COLO668 (cell line): Measurements from ENCODE around the gene TRPM3.
A peak's percentile ranks its signal among the peaks of the same experiment; 100 is the strongest.
"Not testable (repeated sequence)": the region's sequence is repeated elsewhere in the genome, so short reads cannot be mapped to it uniquely, and the experiment has no call there.

Experiments
- DNase-seq: peaks from one replicate; lab custom pipeline; 2025; ENCODE audit not compliant: unreplicated experiment; lab: John Stamatoyannopoulos, UW

The TRPM3 gene

GRCh38 chr9:70678153-70678552 is 443.3 kb downstream of the TRPM3 start:
- DNase-seq, result no peak

- no peak for DNase-seq
Observed at GRCh38 chr9:70677055-70677735, 444.2 kb downstream of the TRPM3 start.

- DNase-seq, result no peak
Observed at GRCh38 chr9:70675868-70676370, 445.5 kb downstream of the TRPM3 start.

- no peak for DNase-seq
Observed at GRCh38 chr9:70673844-70674243, 447.6 kb downstream of the TRPM3 start.

GRCh38 chr9:70672161-70672649 is 449.2 kb downstream of the TRPM3 start:
- DNase-seq, result no peak

GRCh38 chr9:70668751-70669150 is 452.7 kb downstream of the TRPM3 start:
- no peak for DNase-seq

GRCh38 chr9:70658765-70659164 is 462.7 kb downstream of the TRPM3 start:
- no peak for DNase-seq

GRCh38 chr9:70656281-70656680 is 465.1 kb downstream of the TRPM3 start:
- DNase-seq, result no peak

- DNase-seq, result no peak
Observed at GRCh38 chr9:70654144-70654543, 467.3 kb downstream of the TRPM3 start.

- DNase-seq, result not testable (repeated sequence)
Observed at GRCh38 chr9:70644627-70645026, 476.8 kb downstream of the TRPM3 start.

- DNase-seq, result no peak
Observed at GRCh38 chr9:70642341-70642740, 479.1 kb downstream of the TRPM3 start.

GRCh38 chr9:70641631-70642030 is 479.8 kb downstream of the TRPM3 start:
- no peak for DNase-seq

GRCh38 chr9:70641031-70641430 is 480.4 kb downstream of the TRPM3 start:
- no peak for DNase-seq

GRCh38 chr9:70639853-70640814 is 481.3 kb downstream of the TRPM3 start:
- peak; percentile 6 for DNase-seq

- no peak for DNase-seq
Observed at GRCh38 chr9:70635790-70636189, 485.6 kb downstream of the TRPM3 start.

GRCh38 chr9:70634696-70635095 is 486.7 kb downstream of the TRPM3 start:
- DNase-seq, result no peak

- DNase-seq, result no peak
Observed at GRCh38 chr9:70630971-70631370, 490.4 kb downstream of the TRPM3 start.

- not testable (repeated sequence) for DNase-seq
Observed at GRCh38 chr9:70629080-70629685, 492.2 kb downstream of the TRPM3 start.

- DNase-seq, result no peak
Observed at GRCh38 chr9:70625078-70625477, 496.3 kb downstream of the TRPM3 start.

GRCh38 chr9:70618784-70619183 is 502.6 kb downstream of the TRPM3 start:
- no peak for DNase-seq
